K562 (cell line): ENCODE results near the gene GEMIN4.
"Not testable (repeated sequence)": the region's sequence is repeated elsewhere in the genome, so short reads cannot be mapped to it uniquely, and the experiment has no call there.

ENCODE experiments used
- BRF1 ChIP-seq: IDR thresholded peaks from 3 replicates; pipeline ENCODE4 v1.6.1; 2011; ENCODE audit warnings: borderline replicate concordance, mild to moderate bottlenecking; ENCODE audit not compliant: insufficient read length; ENCODE audit errors: extremely low read depth
- FOXM1 ChIP-seq, 2 experiments: fragments of 450-650 bp in 1 of 2; sonication (generic) in 1 of 2; formaldehyde crosslinking in 1 of 2; IDR thresholded peaks; 2 replicates each; pipeline versions ENCODE4 v1.6.1 to v1.9.0; 2017 to 2022; ENCODE audit warnings: low read depth in 2 of 2, mild to moderate bottlenecking in 2 of 2, missing genetic modification reagents in 1 of 2, moderate library complexity in 1 of 2
- HDGF ChIP-seq: fragments of 450-650 bp; IDR thresholded peaks from 2 replicates; pipeline ENCODE4 v1.6.1; 2016
- POLR2AphosphoS5 ChIP-seq: IDR thresholded peaks from 2 replicates; pipeline ENCODE4 v1.6.1; 2011; ENCODE audit warnings: mild to moderate bottlenecking, low read depth, low read length, moderate library complexity; ENCODE audit not compliant: control insufficient read depth, insufficient read depth
- POLR2H ChIP-seq: IDR thresholded peaks from 2 replicates; pipeline ENCODE4 v1.6.1; 2016; ENCODE audit warnings: missing genetic modification characterization, low read depth, mild to moderate bottlenecking, control low read depth, missing compliant biosample characterization, moderate library complexity

DNA sequence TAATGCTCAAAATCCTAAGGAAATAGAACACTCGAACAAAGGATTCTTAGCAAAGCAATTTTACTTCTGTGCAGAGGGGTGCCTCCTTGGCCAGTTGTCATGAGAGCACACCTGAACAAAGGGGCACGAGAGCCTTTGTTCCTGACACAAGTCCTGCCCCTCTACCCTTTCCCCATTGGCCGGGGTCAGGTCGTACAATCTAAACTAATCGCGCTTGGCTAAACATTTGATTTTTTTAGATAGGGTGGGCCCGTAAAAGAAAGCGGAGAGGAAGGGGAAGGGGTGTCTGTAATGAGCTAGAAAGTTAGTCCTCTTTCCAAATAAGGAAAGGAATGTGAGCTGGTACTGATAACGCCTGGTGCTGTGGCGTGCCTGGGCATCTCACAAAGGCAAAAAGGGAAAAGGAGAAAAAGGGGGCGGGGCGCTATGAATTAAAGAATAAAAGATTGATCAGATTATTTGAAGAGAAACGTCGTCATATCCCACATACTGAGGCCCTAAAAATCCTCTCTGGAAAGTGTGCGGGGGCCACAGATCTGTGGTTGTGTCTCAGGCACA is 4.0 kb upstream of the GEMIN4 start:
- TF ChIP-seq BRF1; POLR2H (tag); POLR2AphosphoS5; HDGF; FOXM1 (IDR thresholded peaks at IDR 0.05; ENCODE audit: low read depth); FOXM1 (CRISPR knock-in tag; IDR thresholded peaks at IDR 0.05; ENCODE audit: low read depth): not testable (repeated sequence)
